ENCODE measurements around the gene CDK6.

The CDK6 gene

GRCh38 chr7:92839901-92840300 lies 3.5 kb upstream of the CDK6 start:
- TF ChIP-seq CTCF (IDR thresholded peaks at IDR 0.05; ENCODE audit: low read depth, low read length) (no peak), EZH2phosphoT487 (IDR thresholded peaks at IDR 0.05; ENCODE audit: low read depth) (no peak)
- Histone ChIP-seq H3K4me1 (ENCODE audit: low read length) (peaks cover 2% of the 10 kb centered on the region; the same call in 1 of the 2 replicates), H4K20me1 (ENCODE audit: insufficient read depth, low read length) (no peaks in the 10 kb centered on the region), H3K79me2 (ENCODE audit: low read length) (peaks cover 13% of the 10 kb centered on the region), H3K27ac (ENCODE audit: low read length) (no peak overlapping the region), H3K27me3 (ENCODE audit: low read depth, low read length) (peaks cover 41% of the 10 kb centered on the region), H3K4me2 (ENCODE audit: low read length) (no peak overlapping the region), H3K9ac (ENCODE audit: low read length) (no peak overlapping the region), H3K9me3 (ENCODE audit: insufficient read depth, low read length) (no peaks in the 10 kb centered on the region), H3K4me3 (ENCODE audit: low read length) (no peak overlapping the region), H3K36me3 (replicated peaks; ENCODE audit: low read depth, low read length) (no peaks in the 10 kb centered on the region), H2AFZ (ENCODE audit: low read depth, low read length) (no peak overlapping the region)

DNA sequence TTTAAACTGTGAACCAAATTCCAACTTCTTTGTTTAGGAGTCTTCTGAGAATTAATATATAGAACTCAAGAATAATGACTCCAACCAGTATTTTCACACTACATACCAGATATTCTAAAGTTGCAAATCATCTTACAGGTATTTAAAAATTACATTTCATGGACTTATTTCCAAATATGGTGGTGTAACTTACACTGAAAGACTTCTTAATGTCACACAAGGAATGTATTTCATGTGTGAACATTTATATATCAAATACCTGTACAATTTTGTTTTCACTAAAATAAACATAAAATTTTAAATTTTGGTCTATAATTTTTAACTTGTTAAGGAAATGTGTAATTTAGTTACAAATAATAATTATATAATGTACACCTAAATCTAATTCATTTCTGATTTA lies 2.6 kb upstream of the CDK6 start:
- no peaks in the 10 kb centered on the region for H4K20me1 ChIP-seq (ENCODE audit: insufficient read depth, low read length)
- H3K4me3 ChIP-seq (ENCODE audit: low read length) = no peak overlapping the region
- H3K9ac ChIP-seq (ENCODE audit: low read length) = no peak overlapping the region
- H3K36me3 ChIP-seq (replicated peaks; ENCODE audit: low read depth, low read length) = no peaks in the 10 kb centered on the region
- H3K9me3 ChIP-seq (ENCODE audit: insufficient read depth, low read length) = no peaks in the 10 kb centered on the region
- peaks cover 22% of the 10 kb centered on the region for H3K79me2 ChIP-seq (ENCODE audit: low read length)
- TF ChIP-seq CTCF (IDR thresholded peaks at IDR 0.05; ENCODE audit: low read depth, low read length) (no peak), EZH2phosphoT487 (IDR thresholded peaks at IDR 0.05; ENCODE audit: low read depth) (no peak)
- no peak overlapping the region for H3K27ac ChIP-seq (ENCODE audit: low read length)
- peaks cover 2% of the 10 kb centered on the region; the same call in 1 of the 2 replicates for H3K4me1 ChIP-seq (ENCODE audit: low read length)
- peaks cover 41% of the 10 kb centered on the region for H3K27me3 ChIP-seq (ENCODE audit: low read depth, low read length)
- no peak overlapping the region for H2AFZ ChIP-seq (ENCODE audit: low read depth, low read length)
- no peak overlapping the region for H3K4me2 ChIP-seq (ENCODE audit: low read length)

DNA sequence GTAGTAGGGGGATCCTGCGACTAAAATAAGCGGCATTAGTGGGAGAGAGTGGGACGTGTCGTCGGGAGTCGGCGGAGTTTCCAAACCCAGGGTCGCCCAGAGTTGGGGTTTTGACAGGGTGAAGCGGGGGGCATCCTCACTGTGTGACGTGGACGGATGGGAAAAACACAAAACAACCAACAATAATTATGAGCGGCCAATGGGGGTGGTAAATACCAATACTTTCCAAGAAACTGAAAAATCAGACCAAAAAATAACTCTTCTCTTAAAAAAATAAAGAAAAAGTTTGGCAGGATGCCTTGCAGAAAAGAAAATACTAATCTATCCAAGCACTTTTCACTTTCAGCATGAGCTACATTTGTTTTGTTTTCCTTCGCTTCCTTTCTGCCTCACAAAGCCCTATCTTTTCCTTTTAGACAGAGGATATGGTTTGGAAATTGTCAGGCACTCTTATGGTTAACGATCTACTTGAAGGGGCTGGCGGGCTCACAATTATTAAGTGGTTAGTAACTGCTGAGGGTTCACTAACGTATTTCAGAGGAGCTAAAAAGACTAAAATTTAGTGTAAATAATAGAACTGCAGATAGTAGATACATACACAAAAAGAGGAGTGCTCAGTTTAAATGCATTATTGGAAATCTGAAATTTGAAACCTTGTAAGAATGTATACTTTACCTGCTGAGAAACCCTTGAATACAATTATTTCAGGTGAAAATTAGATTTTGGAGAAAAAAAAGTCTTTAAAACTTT lies 802 bp upstream of the CDK6 start:
- H3K27ac ChIP-seq (ENCODE audit: low read length) = no peak overlapping the region
- H3K36me3 ChIP-seq (replicated peaks; ENCODE audit: low read depth, low read length) = peaks cover 6% of the 10 kb centered on the region
- peak overlapping the region; percentile 95 for H3K4me2 ChIP-seq (ENCODE audit: low read length)
- H3K9me3 ChIP-seq (ENCODE audit: insufficient read depth, low read length) = no peaks in the 10 kb centered on the region
- peaks cover 6% of the 10 kb centered on the region for H4K20me1 ChIP-seq (ENCODE audit: insufficient read depth, low read length)
- H3K9ac ChIP-seq (ENCODE audit: low read length) = peak overlapping the region; percentile 92
- peaks cover 37% of the 10 kb centered on the region for H3K27me3 ChIP-seq (ENCODE audit: low read depth, low read length)
- H3K4me1 ChIP-seq (ENCODE audit: low read length) = peaks cover 8% of the 10 kb centered on the region
- H2AFZ ChIP-seq (ENCODE audit: low read depth, low read length) = peak overlapping the region; percentile 35
- H3K4me3 ChIP-seq (ENCODE audit: low read length) = peak overlapping the region; percentile 78
- H3K79me2 ChIP-seq (ENCODE audit: low read length) = peaks cover 39% of the 10 kb centered on the region
- TF ChIP-seq EZH2phosphoT487 (IDR thresholded peaks at IDR 0.05; ENCODE audit: low read depth) (no peak), CTCF (IDR thresholded peaks at IDR 0.05; ENCODE audit: low read depth, low read length) (no peak)

DNA sequence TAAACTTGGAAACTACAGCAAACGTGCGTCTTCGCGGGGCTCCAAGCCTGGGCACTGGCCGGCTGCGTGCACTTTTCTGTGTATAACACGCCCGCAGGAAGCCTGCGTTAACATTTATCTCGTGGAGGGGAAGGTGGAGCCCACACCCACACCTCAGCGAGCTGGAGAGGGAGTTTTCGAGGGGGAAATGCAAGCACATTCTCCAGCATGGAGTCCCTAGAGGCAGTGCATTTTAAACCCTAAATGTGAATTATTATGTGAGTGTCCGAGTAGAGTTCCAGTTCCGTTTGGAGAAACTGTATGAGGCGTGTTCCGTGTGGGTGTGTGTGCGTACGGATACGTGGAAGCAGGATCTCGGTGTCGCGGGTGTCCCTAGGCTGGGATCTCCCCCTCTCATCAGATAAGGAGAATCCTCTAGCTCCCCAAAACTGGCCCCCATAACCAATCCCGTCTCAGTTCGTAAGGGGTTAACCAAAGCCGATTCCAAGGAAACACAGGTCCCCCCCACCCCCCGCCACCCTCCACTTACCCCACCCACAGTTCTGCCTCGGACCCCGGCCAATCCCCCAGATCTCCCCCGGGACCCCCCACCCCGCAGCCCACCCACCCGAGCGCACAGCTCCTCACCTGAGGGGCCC lies 403 bp downstream of the CDK6 start:
- Histone ChIP-seq H4K20me1 (ENCODE audit: insufficient read depth, low read length) (peaks cover 18% of the 10 kb centered on the region), H3K79me2 (ENCODE audit: low read length) (peaks cover 51% of the 10 kb centered on the region), H2AFZ (ENCODE audit: low read depth, low read length) (peak overlapping the region; percentile 7; the same call in 1 of the 2 replicates), H3K4me2 (ENCODE audit: low read length) (peak overlapping the region; percentile 95), H3K4me1 (ENCODE audit: low read length) (peaks cover 19% of the 10 kb centered on the region), H3K9ac (ENCODE audit: low read length) (peak overlapping the region; percentile 92), H3K27ac (ENCODE audit: low read length) (peak overlapping the region; percentile 85), H3K9me3 (ENCODE audit: insufficient read depth, low read length) (no peaks in the 10 kb centered on the region), H3K4me3 (ENCODE audit: low read length) (peak overlapping the region; percentile 78), H3K27me3 (ENCODE audit: low read depth, low read length) (peaks cover 29% of the 10 kb centered on the region), H3K36me3 (replicated peaks; ENCODE audit: low read depth, low read length) (peaks cover 18% of the 10 kb centered on the region)
- TF ChIP-seq EZH2phosphoT487 (IDR thresholded peaks at IDR 0.05; ENCODE audit: low read depth) (no peak), CTCF (IDR thresholded peaks at IDR 0.05; ENCODE audit: low read depth, low read length) (no peak)

Measured in OCI-LY3 (cell line).